Smooth muscle cell (in vitro differentiated cells): Measurements from ENCODE around the gene ANK3. TPM values are rescaled to one million over a fixed set of nuclear protein-coding genes. Genes with fewer than 3 reads are reported as not detected.

ENCODE experiments used
- DNase-seq: peaks from one replicate; lab custom pipeline; 2025; ENCODE audit not compliant: unreplicated experiment; lab: John Stamatoyannopoulos, UW
- H2AFZ ChIP-seq: fragments of 200-600 bp; sonication (generic); 2 replicates; pipeline ENCODE4 v1.6.0; 2016; ENCODE audit warnings: antibody characterized with exemption, low read depth, mild to moderate bottlenecking
- H3F3A ChIP-seq: fragments of 200-600 bp; sonication (generic); 2 replicates; pipeline ENCODE4 v1.6.0; 2017; ENCODE audit warnings: antibody characterized with exemption, low read depth
- H3K27ac ChIP-seq: fragments of 200-600 bp; sonication (generic); 2 replicates; pipeline ENCODE4 v1.5.1; 2016; ENCODE audit warnings: low read depth, mild to moderate bottlenecking
- H3K27me3 ChIP-seq: fragments of 200-600 bp; sonication (generic); 2 replicates; pipeline ENCODE4 v1.6.1; 2016; ENCODE audit warnings: low read depth, mild to moderate bottlenecking
- H3K36me3 ChIP-seq: fragments of 200-600 bp; sonication (generic); 2 replicates; pipeline ENCODE4 v1.5.1; 2016; ENCODE audit warnings: low read depth
- H3K4me1 ChIP-seq: fragments of 200-600 bp; sonication (generic); 2 replicates; pipeline ENCODE4 v1.5.1; 2016; ENCODE audit warnings: low read depth
- H3K4me2 ChIP-seq: fragments of 200-600 bp; sonication (generic); 2 replicates; pipeline ENCODE4 v1.6.0; 2016; ENCODE audit warnings: mild to moderate bottlenecking
- H3K4me3 ChIP-seq: fragments of 200-600 bp; sonication (generic); 2 replicates; pipeline ENCODE4 v1.5.1; 2016; ENCODE audit warnings: mild to moderate bottlenecking
- H3K79me2 ChIP-seq: fragments of 200-600 bp; sonication (generic); 2 replicates; pipeline ENCODE4 v1.6.0; 2016; ENCODE audit warnings: low read depth, mild to moderate bottlenecking
- H3K9ac ChIP-seq: fragments of 200-600 bp; sonication (generic); 2 replicates; pipeline ENCODE4 v1.6.0; 2016; ENCODE audit warnings: low read depth
- H3K9me3 ChIP-seq: fragments of 200-600 bp; sonication (generic); replicated peaks from 2 replicates; pipeline ENCODE4 v1.5.1; 2016; ENCODE audit warnings: low read depth
- H4K20me1 ChIP-seq: fragments of 200-600 bp; sonication (generic); 2 replicates; pipeline ENCODE4 v1.6.0; 2016; ENCODE audit warnings: low read depth
- WGBS: methylation state at CpG from one replicate; pipeline ENCODE4 v1.1.7; 2016; ENCODE audit warnings: low lambda C conversion rate; 5-methylcytosine and 5-hydroxymethylcytosine counted together
- polyA plus RNA-seq: library from polyadenylated mRNA; unstranded; fragments of >200 nt; fragmentation: Nextera tagmentation; extraction: Ambion mirVana; gene quantifications from 2 replicates; pipeline ENCODE4 v1.2.1, GENCODE V29; 2016
- total RNA-seq: library from RNA; depleted of rRNA; stranded (reverse); fragments of >200 nt; gene quantifications from 2 replicates; pipeline ENCODE4 v1.2.3, GENCODE V29; 2014
- TF ChIP-seq, protein P1 (sequence below): fragments of 200-600 bp; sonication (generic); IDR thresholded peaks from 2 replicates; pipeline ENCODE4 v1.5.1; 2017; ENCODE audit warnings: borderline replicate concordance, mild to moderate bottlenecking, antibody characterized with exemption; ENCODE audit not compliant: insufficient read depth, poor library complexity, severe bottlenecking

Gene ANK3
- total and polyA plus RNA-seq, 2 experiments from 2014 or later: 28.2 to 85.5 TPM

DNA sequence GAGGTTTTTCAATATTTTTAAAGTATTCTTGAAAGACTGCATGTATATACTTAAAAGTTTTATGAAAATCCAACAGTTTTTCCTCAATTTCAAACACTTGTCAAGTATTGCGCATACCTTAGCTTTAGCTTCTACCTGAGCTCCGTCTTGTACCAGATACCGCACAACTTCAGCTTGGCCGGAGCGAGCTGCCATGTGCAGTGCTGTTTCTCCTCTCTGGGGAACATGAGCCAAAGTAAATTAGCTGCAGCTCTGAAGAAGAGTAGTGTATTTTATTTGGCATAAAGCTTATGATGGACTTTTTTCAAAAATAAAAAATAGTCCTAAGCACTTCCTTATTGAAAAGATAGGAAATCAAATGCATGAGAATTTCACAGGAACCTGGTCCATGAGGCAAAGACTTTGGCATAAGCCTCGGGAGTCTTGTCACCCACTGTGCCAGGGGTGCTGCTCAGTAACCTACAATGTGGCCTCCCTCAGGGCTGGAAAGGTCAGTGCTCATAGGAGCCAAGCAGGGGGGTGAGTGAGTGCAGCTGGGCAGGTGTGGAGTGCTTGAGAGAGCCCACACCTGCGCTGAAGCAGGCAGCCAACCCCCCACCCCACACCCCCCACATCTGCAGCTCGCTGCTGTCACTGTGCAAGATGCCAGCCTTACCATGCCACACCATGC is 189.5 kb downstream of the ANK3 start:
- DNase-seq: no peak
- Histone ChIP-seq H3K9me3 (no peaks in the 10 kb centered on the region), H3K27me3 (no peaks in the 10 kb centered on the region), H3K4me1 (no peaks in the 10 kb centered on the region), H3K79me2 (no peaks in the 10 kb centered on the region), H2AFZ (no peak overlapping the region), H3K4me2 (no peak overlapping the region), H3F3A (no peaks in the 10 kb centered on the region), H4K20me1 (no peaks in the 10 kb centered on the region), H3K4me3 (no peak overlapping the region), H3K9ac (no peak overlapping the region), H3K36me3 (peaks cover 5% of the 10 kb centered on the region), H3K27ac (no peak overlapping the region)
- TF ChIP-seq, protein P1, sequence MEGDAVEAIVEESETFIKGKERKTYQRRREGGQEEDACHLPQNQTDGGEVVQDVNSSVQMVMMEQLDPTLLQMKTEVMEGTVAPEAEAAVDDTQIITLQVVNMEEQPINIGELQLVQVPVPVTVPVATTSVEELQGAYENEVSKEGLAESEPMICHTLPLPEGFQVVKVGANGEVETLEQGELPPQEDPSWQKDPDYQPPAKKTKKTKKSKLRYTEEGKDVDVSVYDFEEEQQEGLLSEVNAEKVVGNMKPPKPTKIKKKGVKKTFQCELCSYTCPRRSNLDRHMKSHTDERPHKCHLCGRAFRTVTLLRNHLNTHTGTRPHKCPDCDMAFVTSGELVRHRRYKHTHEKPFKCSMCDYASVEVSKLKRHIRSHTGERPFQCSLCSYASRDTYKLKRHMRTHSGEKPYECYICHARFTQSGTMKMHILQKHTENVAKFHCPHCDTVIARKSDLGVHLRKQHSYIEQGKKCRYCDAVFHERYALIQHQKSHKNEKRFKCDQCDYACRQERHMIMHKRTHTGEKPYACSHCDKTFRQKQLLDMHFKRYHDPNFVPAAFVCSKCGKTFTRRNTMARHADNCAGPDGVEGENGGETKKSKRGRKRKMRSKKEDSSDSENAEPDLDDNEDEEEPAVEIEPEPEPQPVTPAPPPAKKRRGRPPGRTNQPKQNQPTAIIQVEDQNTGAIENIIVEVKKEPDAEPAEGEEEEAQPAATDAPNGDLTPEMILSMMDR: no peak
- 96% methylated on average over 8 of the region's 8 CpGs for WGBS

- H3K4me2 ChIP-seq: no peak overlapping the region
- H3K36me3 ChIP-seq: peaks cover 5% of the 10 kb centered on the region
- H3F3A ChIP-seq: no peaks in the 10 kb centered on the region
- H3K4me1 ChIP-seq: no peaks in the 10 kb centered on the region
- H3K79me2 ChIP-seq: no peaks in the 10 kb centered on the region
- H3K27me3 ChIP-seq: no peaks in the 10 kb centered on the region
- 80% methylated on average over 3 of the region's 3 CpGs for WGBS
- H3K9ac ChIP-seq: no peak overlapping the region
- DNase-seq: no peak
- no peaks in the 10 kb centered on the region for H4K20me1 ChIP-seq
- no peaks in the 10 kb centered on the region for H3K9me3 ChIP-seq
- TF ChIP-seq, protein P1: no peak
- no peak overlapping the region for H3K4me3 ChIP-seq
- no peak overlapping the region for H2AFZ ChIP-seq
- H3K27ac ChIP-seq: no peak overlapping the region
Observed at GRCh38 chr10:60197206-60197605, 192.5 kb downstream of the ANK3 start.

DNA sequence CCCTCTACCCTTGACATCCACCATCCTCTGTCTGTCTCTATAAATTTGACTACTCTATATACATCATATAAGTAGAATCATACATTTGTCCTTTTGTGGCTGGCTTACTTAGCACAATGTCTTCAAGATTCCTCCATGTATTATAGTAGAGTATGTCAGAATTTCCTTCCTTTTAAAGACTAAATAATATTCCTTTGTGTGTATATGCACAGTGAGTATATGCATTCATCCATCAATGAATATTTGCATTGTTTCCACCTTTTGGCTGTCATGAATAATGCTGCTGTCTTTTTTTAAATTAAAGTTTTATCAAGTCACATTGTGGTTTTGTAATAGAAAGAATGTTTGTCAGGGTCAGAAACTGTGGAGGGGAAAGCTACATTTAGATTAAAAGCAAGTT is 195.3 kb downstream of the ANK3 start:
- no peaks in the 10 kb centered on the region for H3K9me3 ChIP-seq
- H3K27me3 ChIP-seq: no peaks in the 10 kb centered on the region
- H3K4me2 ChIP-seq: no peak overlapping the region
- no peak overlapping the region for H3K4me3 ChIP-seq
- H3K27ac ChIP-seq: no peak overlapping the region
- no peak overlapping the region for H3K9ac ChIP-seq
- H3K79me2 ChIP-seq: no peaks in the 10 kb centered on the region
- peaks cover 13% of the 10 kb centered on the region for H3K36me3 ChIP-seq
- no peak overlapping the region for H2AFZ ChIP-seq
- H3F3A ChIP-seq: no peaks in the 10 kb centered on the region
- TF ChIP-seq, protein P1: no peak
- H3K4me1 ChIP-seq: no peaks in the 10 kb centered on the region
- H4K20me1 ChIP-seq: no peaks in the 10 kb centered on the region
- no peak for DNase-seq

DNA sequence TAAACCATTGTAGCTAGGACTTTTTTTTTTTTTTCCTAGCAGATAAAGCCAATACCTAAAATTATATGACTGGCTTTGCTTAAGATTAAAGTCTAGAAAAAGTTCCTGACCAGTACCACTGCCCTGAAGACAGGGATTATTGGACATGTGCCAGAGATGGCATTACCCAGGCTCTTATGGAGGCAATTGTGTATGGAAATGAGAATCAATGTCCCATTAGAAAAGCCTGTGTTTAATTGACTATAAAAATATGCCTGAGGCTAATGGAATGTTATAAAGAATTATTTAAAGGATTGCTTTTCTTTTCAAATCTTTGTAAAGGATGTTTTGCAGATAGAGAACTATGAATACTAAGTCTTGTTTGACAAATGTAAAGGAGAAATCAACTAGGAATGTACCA is 196.7 kb downstream of the ANK3 start:
- Histone ChIP-seq H3K36me3 (peaks cover 13% of the 10 kb centered on the region), H3K79me2 (no peaks in the 10 kb centered on the region), H4K20me1 (no peaks in the 10 kb centered on the region), H2AFZ (no peak overlapping the region), H3K27me3 (no peaks in the 10 kb centered on the region), H3K4me2 (no peak overlapping the region), H3K9ac (no peak overlapping the region), H3K4me1 (no peaks in the 10 kb centered on the region), H3K4me3 (no peak overlapping the region), H3K27ac (no peak overlapping the region), H3K9me3 (no peaks in the 10 kb centered on the region), H3F3A (no peaks in the 10 kb centered on the region)
- no peak for DNase-seq
- TF ChIP-seq, protein P1: no peak
